IMR-90 (cell line): ENCODE results near the gene TRAF7. TPM values are rescaled to one million over a fixed set of nuclear protein-coding genes. Genes with fewer than 3 reads are reported as not detected.

Experiments used
- ATAC-seq: fragments of 200-7000 bp; cut with Tn5 transposase; 2 replicates; pipeline ENCODE4 v1.9.1; 2020; ENCODE audit warnings: low read depth, mild to moderate bottlenecking, moderate library complexity
- BruUV-seq: library from RNA; stranded (reverse); fragments of 400-500 nt; replicated peaks from 2 replicates; lab custom pipeline; 2021; lab: Mats Ljungman, UMichigan
- CTCF ChIA-PET: fragments of 300-600 bp; formaldehyde crosslinking; extraction: SDS; loops from one replicate; lab custom pipeline; 2021; ENCODE audit warnings: antibody characterized with exemption; lab: Yijun Ruan, JAX
- POLR2A ChIA-PET: fragments of 300-600 bp; sonication (Branson Sonifier 250); formaldehyde crosslinking; loops from one replicate; lab custom pipeline; 2022; ENCODE audit warnings: antibody characterized with exemption; ENCODE audit not compliant: unreplicated experiment; lab: Charles Lee
- DNase-seq: peaks from one replicate; pipeline ENCODE4 v3.0.0; 2013
- H2AFZ ChIP-seq: replicated peaks from 2 replicates; pipeline ENCODE3; 2013; ENCODE audit warnings: low read length, mild to moderate bottlenecking; ENCODE audit not compliant: poor library complexity
- H2AK5ac ChIP-seq: 2 replicates; pipeline ENCODE4 v1.6.1; 2013; ENCODE audit warnings: low read depth, low read length, inconsistent platforms
- H2AK9ac ChIP-seq: replicated peaks from 2 replicates; pipeline ENCODE3; 2013; ENCODE audit warnings: mild to moderate bottlenecking, low read depth, low read length, moderate library complexity; ENCODE audit not compliant: poor library complexity
- H2BK120ac ChIP-seq: 2 replicates; pipeline ENCODE4 v1.6.1; 2013; ENCODE audit warnings: low read depth, low read length, inconsistent platforms
- H2BK15ac ChIP-seq: 3 replicates; pipeline ENCODE4 v1.6.1; 2013; ENCODE audit warnings: low read depth, low read length, inconsistent platforms
- H2BK20ac ChIP-seq: 2 replicates; pipeline ENCODE4 v1.6.1; 2013; ENCODE audit warnings: low read depth, mild to moderate bottlenecking, inconsistent platforms, low read length, moderate library complexity
- H2BK5ac ChIP-seq: 2 replicates; pipeline ENCODE4 v1.6.1; 2013; ENCODE audit warnings: mild to moderate bottlenecking, low read depth, low read length, inconsistent platforms; ENCODE audit not compliant: poor library complexity, severe bottlenecking
- H3K14ac ChIP-seq: replicated peaks from 2 replicates; pipeline ENCODE4 v1.6.1; 2013; ENCODE audit warnings: low read depth, low read length, inconsistent platforms
- H3K18ac ChIP-seq: 2 replicates; pipeline ENCODE4 v1.6.1; 2013; ENCODE audit warnings: low read depth, low read length, control low read depth
- H3K23ac ChIP-seq: 2 replicates; pipeline ENCODE4 v1.6.1; 2013; ENCODE audit warnings: low read depth, low read length, inconsistent platforms
- H3K27ac ChIP-seq: 2 replicates; pipeline ENCODE4 v1.5.1; 2013; ENCODE audit warnings: mild to moderate bottlenecking, control low read depth, low read length; ENCODE audit not compliant: insufficient read depth
- H3K27me3 ChIP-seq: 2 replicates; pipeline ENCODE4 v1.6.1; 2013; ENCODE audit warnings: low read length; ENCODE audit not compliant: control insufficient read depth, insufficient read depth
- H3K36me3 ChIP-seq: 2 replicates; pipeline ENCODE4 v1.6.1; 2013; ENCODE audit warnings: low read length, mixed read lengths; ENCODE audit not compliant: control insufficient read depth, insufficient read depth
- H3K4ac ChIP-seq: 2 replicates; pipeline ENCODE4 v1.6.1; 2013; ENCODE audit warnings: low read depth, low read length, inconsistent platforms
- H3K4me1 ChIP-seq: 2 replicates; pipeline ENCODE4 v1.6.1; 2013; ENCODE audit warnings: low read length, mixed read lengths; ENCODE audit not compliant: control insufficient read depth, insufficient read depth
- H3K4me2 ChIP-seq: 2 replicates; pipeline ENCODE4 v1.6.1; 2013; ENCODE audit warnings: low read depth, mild to moderate bottlenecking, control low read depth, low read length, moderate library complexity
- H3K4me3 ChIP-seq: 2 replicates; pipeline ENCODE4 v1.5.1; 2013; ENCODE audit warnings: low read depth, mild to moderate bottlenecking, control low read depth, low read length, moderate library complexity; ENCODE audit not compliant: insufficient read depth
- H3K56ac ChIP-seq: 2 replicates; pipeline ENCODE4 v1.6.1; 2013; ENCODE audit warnings: low read length, inconsistent platforms; ENCODE audit not compliant: insufficient read depth; ENCODE audit errors: extremely low read depth
- H3K79me1 ChIP-seq, 2 experiments: 2 replicates each; pipeline ENCODE4 v1.6.1; 2013; ENCODE audit warnings: low read length in 2 of 2, inconsistent platforms in 1 of 2, low read depth in 1 of 2
- H3K9ac ChIP-seq: 2 replicates; pipeline ENCODE4 v1.6.1; 2013; ENCODE audit warnings: low read depth, low read length, control low read depth
- H3K9me1 ChIP-seq: 2 replicates; pipeline ENCODE4 v1.6.1; 2013; ENCODE audit warnings: low read length, inconsistent platforms; ENCODE audit not compliant: insufficient read depth
- H3K9me3 ChIP-seq: 2 replicates; pipeline ENCODE4 v1.6.1; 2013; ENCODE audit warnings: low read length; ENCODE audit not compliant: control insufficient read depth, insufficient read depth
- H4K20me1 ChIP-seq: 2 replicates; pipeline ENCODE4 v1.6.1; 2013; ENCODE audit warnings: low read length, inconsistent platforms; ENCODE audit not compliant: insufficient read depth
- H4K5ac ChIP-seq: 2 replicates; pipeline ENCODE4 v1.6.1; 2013; ENCODE audit warnings: mild to moderate bottlenecking, low read depth, low read length, control low read depth
- H4K8ac ChIP-seq, 2 experiments: 2 replicates each; pipeline ENCODE4 v1.6.1; 2013; ENCODE audit warnings: low read depth in 2 of 2, low read length in 2 of 2, control low read depth in 1 of 2, inconsistent platforms in 1 of 2
- H4K91ac ChIP-seq: 2 replicates; pipeline ENCODE4 v1.6.1; 2013; ENCODE audit warnings: low read depth, low read length, inconsistent platforms; ENCODE audit not compliant: insufficient read depth
- CHD1 ChIP-seq: IDR thresholded peaks from 2 replicates; pipeline ENCODE4 v1.6.1; 2012; ENCODE audit warnings: low read depth, low read length, improper control_type of control experiment
- FOS ChIP-seq: fragments of 150-350 bp; IDR thresholded peaks from 2 replicates; pipeline ENCODE4 v1.6.1; 2016; ENCODE audit warnings: low read depth, low read length
- MAFK ChIP-seq: IDR thresholded peaks from 2 replicates; pipeline ENCODE4 v1.6.1; 2012; ENCODE audit warnings: low read depth, low read length, improper control_type of control experiment
- MAZ ChIP-seq: IDR thresholded peaks from 2 replicates; pipeline ENCODE4 v1.6.1; 2012; ENCODE audit warnings: low read depth, mild to moderate bottlenecking, low read length, improper control_type of control experiment, moderate library complexity, borderline replicate concordance
- MXI1 ChIP-seq: IDR thresholded peaks from 2 replicates; pipeline ENCODE4 v1.6.1; 2012; ENCODE audit warnings: low read depth, mild to moderate bottlenecking, low read length, moderate library complexity, borderline replicate concordance
- NFE2L2 ChIP-seq: fragments of 150-350 bp; IDR thresholded peaks from 2 replicates; pipeline ENCODE4 v1.6.1; 2016; ENCODE audit warnings: low read depth, mild to moderate bottlenecking, low read length
- POLR2A ChIP-seq: IDR thresholded peaks from 2 replicates; pipeline ENCODE4 v1.6.1; 2012; ENCODE audit warnings: mild to moderate bottlenecking, low read depth, low read length
- RAD21 ChIP-seq: IDR thresholded peaks from 2 replicates; pipeline ENCODE4 v1.6.1; 2012; ENCODE audit warnings: low read length, improper control_type of control experiment
- SMC3 ChIP-seq: fragments of 150-350 bp; IDR thresholded peaks from 2 replicates; pipeline ENCODE4 v1.6.1; 2016; ENCODE audit warnings: low read depth, mild to moderate bottlenecking, antibody characterized with exemption, low read length, moderate library complexity
- USF2 ChIP-seq: fragments of 150-350 bp; IDR thresholded peaks from 2 replicates; pipeline ENCODE4 v1.6.1; 2017; ENCODE audit warnings: mild to moderate bottlenecking, antibody characterized with exemption, low read length, low read depth
- WGBS, 2 experiments: methylation state at CpG; one replicate each; pipeline versions ENCODE4 v1.1.5 to v1.1.7; 2013; ENCODE audit warnings: missing lambda C conversion rate in 2 of 2; ENCODE audit not compliant: insufficient read length in 1 of 2; ENCODE audit errors: extremely low coverage in 2 of 2; 5-methylcytosine and 5-hydroxymethylcytosine counted together
- dilution Hi-C: fragments of 300-500 bp; cut with HindIII; formaldehyde crosslinking; loops from one replicate; pipeline ENCODE4 v1.14.3; 2018; ENCODE audit warnings: low sequenced_read_pairs; ENCODE audit not compliant: unreplicated experiment
- in situ Hi-C: fragments of 300-500 bp; cut with MboI; formaldehyde crosslinking; loops from 3 replicates; pipeline ENCODE4 v1.14.3; 2019; ENCODE audit warnings: low sequenced_read_pairs, inconsistent platforms, mixed read lengths
- intact Hi-C: fragments of 100-400 bp; cut with micrococcal nuclease; formaldehyde crosslinking; loops from 2 replicates; pipeline ENCODE4 v1.10.0; 2022
- polyA plus RNA-seq, 3 experiments: library from polyadenylated mRNA; depleted of rRNA; stranded (reverse); fragments of >200 nt; gene quantifications; 2 replicates each; pipeline ENCODE4 v1.2.3, GENCODE V29; 2012; ENCODE audit warnings: low replicate concordance in 1 of 3
- total RNA-seq: library from RNA; depleted of rRNA; stranded (reverse); fragments of >200 nt; gene quantifications from 2 replicates; pipeline ENCODE4 v1.2.3, GENCODE V29; 2012

TRAF7 gene
- total and polyA plus RNA-seq, 2 of the 4 experiments (the other 2 are of a cell fraction) = 29.6 to 52.6 TPM

GRCh38 chr16:2149630-2150417, 5.8 kb upstream of the TRAF7 start:
- Histone ChIP-seq H4K8ac (no peak overlapping the region), H3K14ac (no peak overlapping the region), H3K56ac (no peak overlapping the region), H2AFZ (no peak overlapping the region), H3K9ac (no peak overlapping the region), H3K4ac (peak overlapping the region; percentile 17; the same call in 1 of the 2 replicates), H2BK120ac (no peak overlapping the region), H2AK5ac (no peak overlapping the region), H4K5ac (no peak overlapping the region), H3K4me3 (no peak overlapping the region), H2BK15ac (no peak overlapping the region), H3K9me3 (no peaks in the 10 kb centered on the region), H3K4me1 (peaks cover 40% of the 10 kb centered on the region), H3K27me3 (no peaks in the 10 kb centered on the region), H3K18ac (no peak overlapping the region), H3K27ac (no peak overlapping the region), H4K20me1 (peaks cover 72% of the 10 kb centered on the region), H4K91ac (no peak overlapping the region), H3K79me1 (peaks cover 11 to 60% of the 10 kb centered on the region in 2 experiments; a peak in 3 of 4 replicates), H3K36me3 (peaks cover 32% of the 10 kb centered on the region), H2BK5ac (no peak overlapping the region), H3K23ac (peak overlapping the region; percentile 73; the same call in 1 of the 2 replicates), H2AK9ac (peak overlapping the region; percentile 18), H3K9me1 (peaks cover 10% of the 10 kb centered on the region), H2BK20ac (no peak overlapping the region), H3K4me2 (peak overlapping the region; percentile 18; the same call in 1 of the 2 replicates)
- 48% methylated on average over 5 of the region's 24 CpGs; no CpG with 5 or more reads in 1 of the 2 experiments for WGBS, 2 experiments
- BruUV-seq = no TSS peak
- DNase-seq (no peak), ATAC-seq (no peak)
- in situ Hi-C loops = no loop called here
- no peak for TF ChIP-seq USF2
- TF ChIP-seq MXI1 = no peak
- TF ChIP-seq POLR2A = no peak
- no peak for TF ChIP-seq FOS
- TF ChIP-seq MAFK = no peak
- no peak for TF ChIP-seq CHD1
- TF ChIP-seq RAD21 = no peak
- no peak for TF ChIP-seq SMC3
- TF ChIP-seq MAZ = no peak
- TF ChIP-seq NFE2L2 = no peak
- dilution Hi-C loops = no loop called here
- intact Hi-C loops = no loop called here
- CTCF ChIA-PET = no interaction called here
- POLR2A ChIA-PET = no interaction called here
